ENCODE measurements around the gene ANTXR1.

Gene ANTXR1

GRCh38 chr2:69116438-69116837 lies 103.5 kb downstream of the ANTXR1 start:
- H3K4me3 ChIP-seq (replicated peaks; ENCODE audit: low read depth, low read length), result no peak overlapping the region
- DNase-seq (ENCODE audit: extremely low read depth, low read depth), result no peak
- TF ChIP-seq CTCF (IDR thresholded peaks at IDR 0.05; ENCODE audit: low read depth, low read length, missing control alignments), result no peak

- no peak for DNase-seq (ENCODE audit: extremely low read depth, low read depth)
- TF ChIP-seq CTCF (IDR thresholded peaks at IDR 0.05; ENCODE audit: low read depth, low read length, missing control alignments), result no peak
- H3K4me3 ChIP-seq (replicated peaks; ENCODE audit: low read depth, low read length), result no peak overlapping the region
Observed at GRCh38 chr2:69118609-69119008, 105.6 kb downstream of the ANTXR1 start.

GRCh38 chr2:69119104-69119894 lies 106.3 kb downstream of the ANTXR1 start:
- no peak for DNase-seq (ENCODE audit: extremely low read depth, low read depth)
- H3K4me3 ChIP-seq (replicated peaks; ENCODE audit: low read depth, low read length), result no peak overlapping the region
- TF ChIP-seq CTCF (IDR thresholded peaks at IDR 0.05; ENCODE audit: low read depth, low read length, missing control alignments), result no peak

GRCh38 chr2:69122271-69122670 lies 109.3 kb downstream of the ANTXR1 start:
- H3K4me3 ChIP-seq (replicated peaks; ENCODE audit: low read depth, low read length), result no peak overlapping the region
- DNase-seq (ENCODE audit: extremely low read depth, low read depth), result no peak
- no peak for TF ChIP-seq CTCF (IDR thresholded peaks at IDR 0.05; ENCODE audit: low read depth, low read length, missing control alignments)

GRCh38 chr2:69123182-69123581 lies 110.2 kb downstream of the ANTXR1 start:
- H3K4me3 ChIP-seq (replicated peaks; ENCODE audit: low read depth, low read length), result no peak overlapping the region
- no peak for DNase-seq (ENCODE audit: extremely low read depth, low read depth)
- no peak for TF ChIP-seq CTCF (IDR thresholded peaks at IDR 0.05; ENCODE audit: low read depth, low read length, missing control alignments)

DNA sequence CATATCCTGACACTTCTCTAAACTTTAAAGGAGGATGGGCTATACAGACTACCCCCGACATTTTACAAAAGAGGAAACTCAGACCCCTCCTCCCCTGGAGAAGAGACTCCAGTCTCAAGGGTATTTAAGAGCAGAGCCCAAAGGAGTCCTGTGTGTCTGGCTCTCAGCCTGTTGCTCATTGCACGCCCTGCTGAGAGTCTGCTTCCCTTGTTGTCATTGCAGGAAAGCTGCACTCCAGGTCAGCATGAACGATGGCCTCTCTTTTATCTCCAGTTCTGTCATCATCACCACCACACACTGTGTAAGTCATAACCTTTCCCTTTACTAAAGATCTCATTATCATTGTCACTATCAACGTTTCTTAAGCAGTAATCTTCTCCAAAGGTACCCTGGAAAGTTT lies 111.4 kb downstream of the ANTXR1 start:
- no peak for TF ChIP-seq CTCF (IDR thresholded peaks at IDR 0.05; ENCODE audit: low read depth, low read length, missing control alignments)
- no peak overlapping the region for H3K4me3 ChIP-seq (replicated peaks; ENCODE audit: low read depth, low read length)
- DNase-seq (ENCODE audit: extremely low read depth, low read depth), result no peak

- TF ChIP-seq CTCF (IDR thresholded peaks at IDR 0.05; ENCODE audit: low read depth, low read length, missing control alignments), result no peak
- no peak for DNase-seq (ENCODE audit: extremely low read depth, low read depth)
- H3K4me3 ChIP-seq (replicated peaks; ENCODE audit: low read depth, low read length), result no peak overlapping the region
Observed at GRCh38 chr2:69125816-69126215, 112.8 kb downstream of the ANTXR1 start.
